ENCODE data around the gene TLR8. TPM values are rescaled to one million over a fixed set of nuclear protein-coding genes. Genes with fewer than 3 reads are reported as not detected.
"Not testable (repeated sequence)": the region's sequence is repeated elsewhere in the genome, so short reads cannot be mapped to it uniquely, and the experiment has no call there.

Gene TLR8
- total RNA-seq, 1 donor from 2014 or later: not detected

- intact Hi-C loops (cut with micrococcal nuclease): loop anchor here (2.0 kb wide), 2 partner anchors 125 to 197 kb away; no protein-coding TSS in a partner anchor
These were observed 10.6 kb upstream of the TLR8 start for GRCh38 chrX:12895866-12896265.

GRCh38 chrX:12896935-12897334, 9.5 kb upstream of the TLR8 start:
- intact Hi-C loops (cut with micrococcal nuclease): no loop called here

- intact Hi-C loops (cut with micrococcal nuclease): no loop called here
These were observed 8.3 kb upstream of the TLR8 start for GRCh38 chrX:12898073-12898472.

- intact Hi-C loops (cut with micrococcal nuclease): no loop called here
These were observed 6.9 kb upstream of the TLR8 start for GRCh38 chrX:12899506-12899905.

GRCh38 chrX:12901486-12901885, 4.9 kb upstream of the TLR8 start:
- intact Hi-C loops (cut with micrococcal nuclease): loop anchor here (1.0 to 10.0 kb wide), 3 partner anchors 87 to 817 kb away; no protein-coding TSS in a partner anchor

GRCh38 chrX:12903646-12904045, 2.8 kb upstream of the TLR8 start:
- intact Hi-C loops (cut with micrococcal nuclease): loop anchor here (10.0 kb wide), 1 partner anchor 819 kb away; no protein-coding TSS in a partner anchor

- intact Hi-C loops (cut with micrococcal nuclease): no loop called here
These were observed 4.2 kb downstream of the TLR8 start for GRCh38 chrX:12910423-12911121.

- intact Hi-C loops (cut with micrococcal nuclease): no loop called here
These were observed 4.7 kb downstream of the TLR8 start for GRCh38 chrX:12911122-12911470.

- intact Hi-C loops (cut with micrococcal nuclease): no loop called here
These were observed 6.5 kb downstream of the TLR8 start for GRCh38 chrX:12912791-12913482.

GRCh38 chrX:12917753-12918152, 11.3 kb downstream of the TLR8 start:
- intact Hi-C loops (cut with micrococcal nuclease): no loop called here

GRCh38 chrX:12919051-12919450, 12.6 kb downstream of the TLR8 start:
- intact Hi-C loops (cut with micrococcal nuclease): no loop called here

GRCh38 chrX:12919620-12920019, 13.2 kb downstream of the TLR8 start:
- intact Hi-C loops (cut with micrococcal nuclease): no loop called here

GRCh38 chrX:12920990-12921389, 14.6 kb downstream of the TLR8 start:
- intact Hi-C loops (cut with micrococcal nuclease): no loop called here

GRCh38 chrX:12921886-12922598, 15.6 kb downstream of the TLR8 start:
- intact Hi-C loops (cut with micrococcal nuclease): no loop called here

- intact Hi-C loops (cut with micrococcal nuclease): no loop called here
These were observed 16.1 kb downstream of the TLR8 start for GRCh38 chrX:12922599-12922919.

GRCh38 chrX:12929701-12930100, 23.3 kb downstream of the TLR8 start:
- intact Hi-C loops (cut with micrococcal nuclease): no loop called here

- intact Hi-C loops (cut with micrococcal nuclease): no loop called here
These were observed 23.7 kb downstream of the TLR8 start for GRCh38 chrX:12930150-12930549.

GRCh38 chrX:12932244-12932643, 25.8 kb downstream of the TLR8 start:
- intact Hi-C loops (cut with micrococcal nuclease): no loop called here

GRCh38 chrX:12934850-12935249, 28.4 kb downstream of the TLR8 start:
- intact Hi-C loops (cut with micrococcal nuclease): no loop called here

GRCh38 chrX:12936947-12937346, 30.5 kb downstream of the TLR8 start:
- intact Hi-C loops (cut with micrococcal nuclease): no loop called here

- intact Hi-C loops (cut with micrococcal nuclease): not testable (repeated sequence)
These were observed 34.1 kb downstream of the TLR8 start for GRCh38 chrX:12940471-12940870.

GRCh38 chrX:12943592-12943991, 37.2 kb downstream of the TLR8 start:
- intact Hi-C loops (cut with micrococcal nuclease): not testable (repeated sequence)

Measured in T-helper 1 cell treated with Interleukin-12 subunit alpha and Interleukin-12 subunit beta and Interleukin-4 antibody, amounts not matched to agents 30 ng/mL and 1 ng/mL, for 36 hours (primary cell).